GM21786 (cell line): ENCODE data around the gene USF2.

Experiments used
- ATAC-seq: cut with Tn5 transposase; IDR thresholded peaks from one replicate; pipeline ENCODE4 v1.9.1; 2021; ENCODE audit not compliant: unreplicated experiment

The USF2 gene

GRCh38 chr19:35317464-35318043 is 48.8 kb downstream of the USF2 start:
- ATAC-seq: no peak

GRCh38 chr19:35318679-35319448 is 50.1 kb downstream of the USF2 start:
- no peak for ATAC-seq

GRCh38 chr19:35320065-35320713 is 51.4 kb downstream of the USF2 start:
- ATAC-seq: no peak

GRCh38 chr19:35321291-35321690 is 52.5 kb downstream of the USF2 start:
- ATAC-seq: no peak

GRCh38 chr19:35322014-35322413 is 53.3 kb downstream of the USF2 start:
- no peak for ATAC-seq

GRCh38 chr19:35327642-35328041 is 58.9 kb downstream of the USF2 start:
- ATAC-seq: no peak

- no peak for ATAC-seq
These were observed 60.1 kb downstream of the USF2 start, which contains the start of gene CD22 for GRCh38 chr19:35328851-35329285. CD22 (plus strand) TSS chr19:35329187; CDS start chr19:35332041, 2,854 bp downstream.

GRCh38 chr19:35329323-35329722 is 60.6 kb downstream of the USF2 start:
- no peak for ATAC-seq
